Smooth muscle cell of bladder (primary cell): ENCODE measurements around the gene IL1B. TPM values are rescaled to one million over a fixed set of nuclear protein-coding genes. Genes with fewer than 3 reads are reported as not detected.

Source experiments
- total RNA-seq: library from RNA; depleted of rRNA; stranded (reverse); fragments of >200 nt; gene quantifications from 2 replicates; pipeline ENCODE4 v1.2.3, GENCODE V29; 2014

Gene IL1B
- total RNA-seq, result 26.3 and 54.3 TPM in 2 replicates

DNA sequence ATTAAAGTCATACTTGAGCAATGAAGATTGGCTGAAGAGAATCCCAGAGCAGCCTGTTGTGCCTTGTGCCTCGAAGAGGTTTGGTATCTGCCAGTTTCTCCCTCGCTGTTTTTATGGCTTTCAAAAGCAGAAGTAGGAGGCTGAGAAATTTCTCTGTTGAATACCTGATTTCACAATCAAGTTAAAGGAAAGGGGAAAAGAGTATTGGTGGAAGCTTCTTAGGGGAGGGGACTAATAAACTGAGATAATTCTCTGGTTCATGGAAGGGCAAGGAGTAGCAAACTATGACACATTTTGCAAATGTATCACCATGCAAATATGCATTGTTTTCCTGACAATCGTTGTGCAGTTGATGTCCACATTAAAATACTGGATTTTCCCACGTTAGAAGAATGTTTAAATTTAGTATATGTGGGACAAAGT lies at the start of gene IL1B:
IL1B (minus strand) TSS at position 85 of the 423 bp plus-strand sequence. CDS start 550 bp downstream, outside the sequence.

DNA sequence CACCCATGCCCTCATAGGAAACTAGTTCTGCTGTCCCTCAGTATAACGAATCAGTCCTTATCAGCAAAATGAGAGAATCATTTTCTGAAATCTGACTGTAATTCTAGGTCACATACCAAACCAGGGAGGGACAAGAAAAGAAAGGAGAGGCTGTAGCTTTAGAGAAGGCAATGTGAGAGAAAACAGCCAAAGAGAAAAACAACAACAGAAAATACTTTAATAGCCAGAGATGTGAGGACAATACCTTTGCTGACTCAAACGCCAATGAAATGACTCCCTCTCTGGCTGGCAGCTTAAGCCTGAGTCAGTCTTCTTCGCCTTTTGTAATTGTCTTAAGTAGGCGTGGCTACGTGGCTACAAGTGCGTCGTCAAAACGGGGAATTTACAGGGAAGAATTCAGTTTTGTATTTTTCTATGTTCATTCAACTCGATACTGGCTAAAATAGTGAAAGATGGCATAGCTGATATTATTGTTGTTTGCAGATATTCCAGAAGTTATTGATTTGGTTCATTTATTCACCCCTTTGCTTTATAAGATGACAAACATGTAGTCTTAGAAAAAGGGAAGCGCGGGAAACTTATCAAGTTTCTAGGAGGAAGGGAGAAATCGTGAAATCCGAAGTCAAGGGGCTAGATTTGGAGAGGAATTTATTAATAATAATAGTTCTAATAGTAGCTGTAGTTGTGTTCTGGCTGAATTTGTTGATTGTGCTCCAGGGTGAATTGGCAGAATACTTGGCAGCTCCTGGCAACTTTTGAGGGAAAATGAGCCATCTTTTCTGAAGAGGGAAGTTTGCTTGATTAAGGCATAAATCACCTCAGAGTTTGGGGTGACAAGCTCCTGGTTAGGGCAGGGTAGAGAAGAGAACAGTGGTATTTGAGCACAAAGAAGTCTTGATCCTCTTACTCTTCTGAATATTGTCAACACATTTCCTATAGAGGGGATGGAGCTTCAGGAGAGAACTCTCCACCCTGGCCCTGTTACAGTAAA lies 52.1 kb downstream of the IL1B start, which contains the start of gene IL1A:
IL1A (minus strand) TSS at position 295 of the 991 bp plus-strand sequence. CDS start 723 bp downstream, outside the sequence.

Other genes starting within 250 kb of the IL1B start
- 28.2 and 42.7 TPM in 2 replicates for gene SLC20A1, start 190.8 kb downstream of the IL1B start, total RNA-seq
- not detected in 2 replicates for gene NT5DC4, start 115.8 kb downstream of the IL1B start, total RNA-seq
- gene CKAP2L, start 72.2 kb downstream of the IL1B start, total RNA-seq, result 0.74 and 0.85 TPM in 2 replicates
- gene IL1A, start 52.3 kb downstream of the IL1B start, total RNA-seq, result 2.3 and 7.5 TPM in 2 replicates
- not detected in 2 replicates for gene IL37, start 74.4 kb upstream of the IL1B start, total RNA-seq
- gene IL36G, start 141.2 kb upstream of the IL1B start, total RNA-seq, result not detected in 2 replicates
- gene IL36A, start 168.7 kb upstream of the IL1B start, total RNA-seq, result not detected in 2 replicates
- gene IL36B, start 216.1 kb upstream of the IL1B start, total RNA-seq, result not detected in 2 replicates
- gene IL36RN, start 222.4 kb upstream of the IL1B start, total RNA-seq, result 0.09 TPM in 1 of 2 replicates, not detected in the other
- not detected in 2 replicates for gene IL1F10, start 231.2 kb upstream of the IL1B start, total RNA-seq